ENCODE measurements around the gene SMG7. TPM values are rescaled to one million over a fixed set of nuclear protein-coding genes. Genes with fewer than 3 reads are reported as not detected.
A peak's percentile ranks its signal among the peaks of the same experiment; 100 is the strongest.

SMG7 gene
- total and polyA plus RNA-seq, 10 of the 15 experiments (the other 5 are each of a cell fraction or from before 2014, with no cell fraction given), result 9.5 to 65.4 (median 42.7) TPM

GRCh38 chr1:183470961-183471742 lies 1.1 kb upstream of the SMG7 start (continued):
- TF ChIP-seq HSF1 (IDR thresholded peaks at IDR 0.05; ENCODE audit: low read depth, low read length), result no peak
- TF ChIP-seq NKRF (conservative IDR thresholded peaks at IDR 0.05), result no peak; the same call in 1 of the 2 replicates
- peak; percentile 63 for TF ChIP-seq E2F4 (IDR thresholded peaks at IDR 0.05; ENCODE audit: low read depth, low read length)
- TF ChIP-seq SREBF2 (IDR thresholded peaks at IDR 0.05; ENCODE audit: low read length), result no peak
- no peak for TF ChIP-seq ATF7 (IDR thresholded peaks at IDR 0.05; ENCODE audit: low read depth)
- TF ChIP-seq NR2C1 (IDR thresholded peaks at IDR 0.05), result no peak
- TF ChIP-seq ZNF217 (IDR thresholded peaks at IDR 0.05), result no peak
- TF ChIP-seq ZBED1 (IDR thresholded peaks at IDR 0.05; ENCODE audit: borderline replicate concordance), result peak; percentile 30; the same call in 1 of the 2 replicates
- TF ChIP-seq RELA (IDR thresholded peaks at IDR 0.05; ENCODE audit: borderline replicate concordance, partially characterized antibody), result peak; percentile 74
- TF ChIP-seq NFXL1 (IDR thresholded peaks at IDR 0.05; ENCODE audit: borderline replicate concordance), result no peak
- TF ChIP-seq FOXM1 (IDR thresholded peaks at IDR 0.05; ENCODE audit: low read depth, low read length), result no peak
- no peak for TF ChIP-seq ETV6 (conservative IDR thresholded peaks at IDR 0.05 in 1 of 2, IDR thresholded peaks at IDR 0.05 in 1 of 2; ENCODE audit: borderline replicate concordance in 1 of 2, low read depth in 1 of 2)
- peak; percentile 89 for TF ChIP-seq BACH1 (IDR thresholded peaks at IDR 0.05; ENCODE audit: borderline replicate concordance)
- TF ChIP-seq MTA3 (IDR thresholded peaks at IDR 0.05; ENCODE audit: borderline replicate concordance, low read length), result no peak
- no peak for TF ChIP-seq E4F1 (IDR thresholded peaks at IDR 0.05; ENCODE audit: borderline replicate concordance, partially characterized antibody)
- 0 out of 2 replicates have a peak, but pooled peaks have one; percentile 37 for TF ChIP-seq DPF2 (IDR thresholded peaks at IDR 0.05)
- TF ChIP-seq GATAD2B (conservative IDR thresholded peaks at IDR 0.05; ENCODE audit: low read depth), result peak; percentile 35; the same call in 1 of the 2 replicates
- TF ChIP-seq EP300 (IDR thresholded peaks at IDR 0.05; ENCODE audit: borderline replicate concordance in 1 of 2, control insufficient read depth in 1 of 2, low read depth in 2 of 2, low read length in 2 of 2), result peak in 1 of 2 experiments; percentile 25; a peak in 1 of 4 replicates

Measured in GM12878 (cell line).